ENCODE data around the gene NLRC5.

- TF ChIP-seq CTCF (IDR thresholded peaks at IDR 0.05) (no peak), POLR2AphosphoS5 (IDR thresholded peaks at IDR 0.05) (no peak), POLR2A (IDR thresholded peaks at IDR 0.05; ENCODE audit: low read depth) (no peak)
Measured at GRCh38 chr16:57030346-57030902, 41.1 kb downstream of the NLRC5 start.

Measured in esophagus muscularis mucosa (tissue), 3 donors.